ENCODE results near the gene IL37.

Gene IL37

DNA sequence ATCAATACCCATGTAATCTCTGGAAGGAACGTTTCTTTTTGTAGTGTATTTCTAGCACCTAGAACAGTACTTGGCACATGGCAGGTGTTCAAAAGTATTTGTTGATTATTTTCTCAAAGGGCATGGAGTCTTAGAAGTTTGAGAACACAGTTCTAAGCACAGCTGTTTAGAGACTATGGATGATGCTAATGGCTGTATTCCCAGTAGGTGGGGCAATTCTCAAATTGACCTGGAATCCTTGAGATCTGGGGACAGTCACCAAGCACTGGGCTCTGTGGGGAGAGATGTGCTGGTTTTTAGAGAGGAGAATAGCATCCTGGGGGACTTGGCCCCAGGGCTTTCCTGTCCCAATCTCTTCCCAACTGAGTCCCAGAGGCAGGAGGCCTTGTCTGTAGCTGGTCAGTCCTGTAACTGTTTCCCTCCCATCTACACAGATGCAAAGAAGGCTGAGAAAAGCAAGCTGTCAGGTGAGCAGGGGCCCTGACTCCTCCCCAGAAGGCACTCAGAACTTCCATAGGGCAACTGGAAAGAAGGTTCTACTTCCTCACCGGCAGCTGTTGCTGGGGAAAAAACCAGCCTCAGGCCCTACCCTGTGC, 49.4 kb downstream of the IL37 start:
- DNase-seq (ENCODE audit: low read depth): no peak

GRCh38 chr2:112962308-112963175, 51.6 kb downstream of the IL37 start:
- DNase-seq (ENCODE audit: low read depth): no peak

DNA sequence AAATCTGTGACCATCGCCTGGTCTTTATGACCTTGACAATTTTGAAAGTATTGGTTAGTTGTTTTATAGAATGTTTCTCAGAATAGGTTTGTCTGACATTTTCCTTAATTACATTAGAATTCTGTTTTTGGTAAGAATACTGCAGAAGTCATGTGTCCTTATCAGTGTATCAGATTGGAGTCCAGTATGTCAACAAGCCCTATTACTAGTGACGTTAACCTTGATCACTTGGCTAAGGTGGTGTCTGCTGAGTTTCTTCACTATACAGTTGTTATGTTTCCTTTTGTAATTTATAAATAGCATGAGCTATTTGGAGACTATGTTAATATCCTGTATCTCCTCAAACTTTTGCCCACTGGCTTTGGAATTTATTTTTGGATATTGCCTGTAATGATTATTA, 56.1 kb downstream of the IL37 start:
- DNase-seq (ENCODE audit: low read depth): no peak

All from GM04503 (cell line).